ENCODE data around the gene ATRN.

- TF ChIP-seq CTCF (conservative IDR thresholded peaks at IDR 0.05; ENCODE audit: low read length) (no peak), EZH2phosphoT487 (IDR thresholded peaks at IDR 0.05; ENCODE audit: borderline replicate concordance, low read depth, low read length) (no peak)
These were observed 143.6 kb downstream of the ATRN start for GRCh38 chr20:3614466-3614865.

Measured in OCI-LY7 (cell line).